ENCODE data around the gene OR1F1. TPM values are rescaled to one million over a fixed set of nuclear protein-coding genes. Genes with fewer than 3 reads are reported as not detected.

Gene OR1F1
- total and polyA plus RNA-seq, 2 experiments from 2014 or later, result not detected

DNA sequence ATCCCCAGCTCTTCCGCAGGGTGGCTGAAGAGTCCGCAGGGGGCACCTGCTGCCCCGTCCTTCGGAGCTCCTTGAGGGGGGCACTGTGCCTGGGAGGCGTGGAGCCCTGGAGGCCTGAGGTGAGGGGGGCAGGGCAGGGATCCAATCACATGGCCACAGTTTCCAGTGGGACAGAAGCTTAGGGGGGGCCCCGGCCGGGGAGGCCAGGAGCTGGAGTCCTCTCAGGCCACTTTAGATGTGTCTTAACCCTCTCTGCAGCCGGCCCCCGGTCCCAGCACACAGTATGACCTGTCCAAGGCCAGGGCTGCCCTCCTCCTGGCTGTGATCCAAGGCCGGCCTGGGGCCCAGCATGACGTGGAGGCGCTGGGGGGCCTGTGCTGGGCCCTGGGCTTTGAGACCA lies 42.3 kb upstream of the OR1F1 start:
- TF ChIP-seq EZH2 (IDR thresholded peaks at IDR 0.05; ENCODE audit: insufficient read depth, poor library complexity, severe bottlenecking), result no peak
- TF ChIP-seq EZH2phosphoT487 (IDR thresholded peaks at IDR 0.05; ENCODE audit: insufficient read depth, low read depth), result no peak
- H3K4me1 ChIP-seq (ENCODE audit: insufficient read depth), result no peaks in the 10 kb centered on the region
- WGBS, 2 experiments (ENCODE audit: low coverage in 1 of 2, low lambda C conversion rate in 2 of 2, missing lambda C conversion rate in 2 of 2), result 65 to 80% methylated on average over 9 to 11 of the region's 12 CpGs
- in situ Hi-C loops (cut with MboI), result no loop called here
- no peak overlapping the region for H3K4me2 ChIP-seq (ENCODE audit: unreplicated experiment)
- no peak overlapping the region for H3K27ac ChIP-seq
- H3K79me2 ChIP-seq (ENCODE audit: insufficient read depth), result no peaks in the 10 kb centered on the region
- H3K4me3 ChIP-seq, result no peak overlapping the region
- no peak overlapping the region for H3K9ac ChIP-seq
- no peaks in the 10 kb centered on the region for H3K9me3 ChIP-seq (ENCODE audit: low read depth)
- peaks cover under 1% of the 10 kb centered on the region; the same call in 1 of the 2 replicates for H3F3A ChIP-seq (ENCODE audit: insufficient read depth)
- H2AFZ ChIP-seq, result no peak overlapping the region
- no peaks in the 10 kb centered on the region for H3K27me3 ChIP-seq (replicated peaks; ENCODE audit: insufficient read depth)
- no peaks in the 10 kb centered on the region for H3K9me2 ChIP-seq (ENCODE audit: insufficient read depth)
- no peaks in the 10 kb centered on the region for H4K20me1 ChIP-seq (ENCODE audit: insufficient read depth)
- no peak for DNase-seq
- H3K36me3 ChIP-seq (ENCODE audit: low read depth), result no peaks in the 10 kb centered on the region

DNA sequence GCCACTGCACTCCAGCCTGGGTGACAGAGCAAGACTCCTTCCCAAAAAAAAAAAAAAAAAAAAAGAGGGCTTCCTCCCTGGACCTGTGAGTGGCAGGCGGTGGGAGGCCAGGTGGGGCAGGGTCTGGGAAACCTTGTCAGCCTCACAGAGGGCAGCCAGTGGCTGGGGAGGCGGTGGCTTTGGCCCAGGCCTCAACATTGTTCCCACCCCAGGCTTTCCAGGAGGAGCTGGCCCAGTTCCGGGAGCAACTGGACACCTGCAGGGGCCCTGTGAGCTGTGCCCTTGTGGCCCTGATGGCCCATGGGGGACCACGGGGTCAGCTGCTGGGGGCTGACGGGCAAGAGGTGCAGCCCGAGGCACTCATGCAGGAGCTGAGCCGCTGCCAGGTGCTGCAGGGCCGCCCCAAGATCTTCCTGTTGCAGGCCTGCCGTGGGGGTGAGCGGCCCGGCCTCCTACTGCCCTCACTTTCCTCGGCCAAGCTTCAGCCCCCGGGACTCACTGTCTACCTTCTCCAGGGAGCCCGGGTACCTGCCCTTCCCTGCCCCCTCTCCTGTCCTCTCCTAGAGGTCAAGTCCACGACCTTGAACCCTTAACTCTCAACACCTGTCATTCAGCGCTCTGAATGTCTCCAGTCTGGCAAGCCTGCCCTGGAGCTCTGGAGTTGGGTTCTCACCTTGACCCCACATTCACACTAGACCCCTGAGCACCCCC lies 40.8 kb upstream of the OR1F1 start:
- in situ Hi-C loops (cut with MboI), result no loop called here
- Histone ChIP-seq H3K27ac (no peak overlapping the region), H3K4me1 (ENCODE audit: insufficient read depth) (no peaks in the 10 kb centered on the region), H3K36me3 (ENCODE audit: low read depth) (no peaks in the 10 kb centered on the region), H3K4me3 (no peak overlapping the region), H4K20me1 (ENCODE audit: insufficient read depth) (no peaks in the 10 kb centered on the region), H2AFZ (no peak overlapping the region), H3F3A (ENCODE audit: insufficient read depth) (peaks cover 10% of the 10 kb centered on the region; the same call in 1 of the 2 replicates), H3K4me2 (ENCODE audit: unreplicated experiment) (no peak overlapping the region), H3K9me3 (ENCODE audit: low read depth) (no peaks in the 10 kb centered on the region), H3K27me3 (replicated peaks; ENCODE audit: insufficient read depth) (no peaks in the 10 kb centered on the region), H3K79me2 (ENCODE audit: insufficient read depth) (no peaks in the 10 kb centered on the region), H3K9me2 (ENCODE audit: insufficient read depth) (no peaks in the 10 kb centered on the region), H3K9ac (no peak overlapping the region)
- WGBS, 2 experiments (ENCODE audit: low coverage in 1 of 2, low lambda C conversion rate in 2 of 2, missing lambda C conversion rate in 2 of 2), result 82 to 83% methylated on average over 16 of the region's 16 CpGs
- no peak for DNase-seq
- TF ChIP-seq EZH2phosphoT487 (IDR thresholded peaks at IDR 0.05; ENCODE audit: insufficient read depth, low read depth) (no peak), EZH2 (IDR thresholded peaks at IDR 0.05; ENCODE audit: insufficient read depth, poor library complexity, severe bottlenecking) (no peak)

- in situ Hi-C loops (cut with MboI), result no loop called here
- Histone ChIP-seq H3K27me3 (replicated peaks; ENCODE audit: insufficient read depth) (no peaks in the 10 kb centered on the region), H3K27ac (no peak overlapping the region), H3K79me2 (ENCODE audit: insufficient read depth) (no peaks in the 10 kb centered on the region), H3K9ac (no peak overlapping the region), H3K36me3 (ENCODE audit: low read depth) (no peaks in the 10 kb centered on the region), H3F3A (ENCODE audit: insufficient read depth) (peaks cover 15% of the 10 kb centered on the region; the same call in 1 of the 2 replicates), H3K9me3 (ENCODE audit: low read depth) (no peaks in the 10 kb centered on the region), H3K4me1 (ENCODE audit: insufficient read depth) (no peaks in the 10 kb centered on the region), H2AFZ (no peak overlapping the region), H3K4me3 (no peak overlapping the region), H3K9me2 (ENCODE audit: insufficient read depth) (no peaks in the 10 kb centered on the region), H3K4me2 (ENCODE audit: unreplicated experiment) (no peak overlapping the region), H4K20me1 (ENCODE audit: insufficient read depth) (no peaks in the 10 kb centered on the region)
- DNase-seq, result no peak
- TF ChIP-seq EZH2 (IDR thresholded peaks at IDR 0.05; ENCODE audit: insufficient read depth, poor library complexity, severe bottlenecking), result no peak
- no peak for TF ChIP-seq EZH2phosphoT487 (IDR thresholded peaks at IDR 0.05; ENCODE audit: insufficient read depth, low read depth)
- WGBS, 2 experiments (ENCODE audit: low coverage in 1 of 2, low lambda C conversion rate in 2 of 2, missing lambda C conversion rate in 2 of 2), result 86 to 95% methylated on average over 5 of the region's 5 CpGs
Observed at GRCh38 chr16:3147757-3148104, 40.3 kb upstream of the OR1F1 start.

GRCh38 chr16:3148256-3149192 lies 39.5 kb upstream of the OR1F1 start:
- H3K9ac ChIP-seq, result no peak overlapping the region
- in situ Hi-C loops (cut with MboI), result no loop called here
- no peaks in the 10 kb centered on the region for H3K4me1 ChIP-seq (ENCODE audit: insufficient read depth)
- H3K4me3 ChIP-seq, result no peak overlapping the region
- H3F3A ChIP-seq (ENCODE audit: insufficient read depth), result peaks cover 23% of the 10 kb centered on the region
- no peak for DNase-seq
- H3K9me2 ChIP-seq (ENCODE audit: insufficient read depth), result no peaks in the 10 kb centered on the region
- no peaks in the 10 kb centered on the region for H4K20me1 ChIP-seq (ENCODE audit: insufficient read depth)
- H3K4me2 ChIP-seq (ENCODE audit: unreplicated experiment), result no peak overlapping the region
- no peak overlapping the region for H3K27ac ChIP-seq
- H3K79me2 ChIP-seq (ENCODE audit: insufficient read depth), result no peaks in the 10 kb centered on the region
- no peak overlapping the region for H2AFZ ChIP-seq
- WGBS, 2 experiments (ENCODE audit: low coverage in 1 of 2, low lambda C conversion rate in 2 of 2, missing lambda C conversion rate in 2 of 2), result 89 to 95% methylated on average over 12 to 13 of the region's 13 CpGs
- no peaks in the 10 kb centered on the region for H3K36me3 ChIP-seq (ENCODE audit: low read depth)
- TF ChIP-seq EZH2 (IDR thresholded peaks at IDR 0.05; ENCODE audit: insufficient read depth, poor library complexity, severe bottlenecking), result no peak
- no peak for TF ChIP-seq EZH2phosphoT487 (IDR thresholded peaks at IDR 0.05; ENCODE audit: insufficient read depth, low read depth)
- no peaks in the 10 kb centered on the region for H3K27me3 ChIP-seq (replicated peaks; ENCODE audit: insufficient read depth)
- H3K9me3 ChIP-seq (ENCODE audit: low read depth), result no peaks in the 10 kb centered on the region

Measured in GM23248 (cell line).